Transverse colon (tissue), 4 donors: ENCODE measurements around the gene SLC17A5. TPM values are rescaled to one million over a fixed set of nuclear protein-coding genes. Genes with fewer than 3 reads are reported as not detected.
A peak's percentile ranks its signal among the peaks of the same experiment; 100 is the strongest.

ENCODE experiments used
- DNase-seq: peaks from one replicate; pipeline ENCODE4 v3.0.0-alpha.2; 2019
- H3K27ac ChIP-seq, 4 donors: fragments of 200-600 bp; sonication (generic); 2 replicates each; pipeline ENCODE4 v1.5.1; 2016 to 2018; ENCODE audit warnings: inconsistent platforms in 4 of 4
- H3K27me3 ChIP-seq: fragments of 200-600 bp; sonication (generic); 2 replicates; pipeline ENCODE4 v1.5.1; 2017; ENCODE audit warnings: inconsistent platforms
- H3K36me3 ChIP-seq, 4 donors: fragments of 200-600 bp; sonication (generic); 2 replicates each; pipeline ENCODE4 v1.5.1; 2017 to 2019; ENCODE audit warnings: inconsistent platforms in 4 of 4
- H3K4me1 ChIP-seq, 4 donors: fragments of 200-600 bp; sonication (generic); 2 replicates each; pipeline ENCODE4 v1.5.1; 2017 to 2020; ENCODE audit warnings: inconsistent platforms in 4 of 4
- H3K4me3 ChIP-seq, 4 donors: fragments of 200-600 bp; sonication (generic); 1 replicate in 1 of 4; 2 replicates in 3 of 4; pipeline versions ENCODE4 v1.5.1 to v1.6.1; 2017 to 2019; ENCODE audit warnings: inconsistent platforms in 4 of 4
- H3K9me3 ChIP-seq, 2 donors: fragments of 200-600 bp; sonication (generic); 2 replicates each; pipeline ENCODE4 v1.5.1; 2017 to 2019; ENCODE audit warnings: inconsistent platforms in 2 of 2
- CTCF ChIP-seq, 5 experiments: fragments of 200-600 bp in 3 of 5; fragments of 450-650 bp in 2 of 5; sonication (generic) in 3 of 5; IDR thresholded peaks; 1 replicate in 2 of 5; 2 replicates in 3 of 5; pipeline ENCODE4 v1.5.1; 2016 to 2017; ENCODE audit warnings: antibody characterized with exemption in 5 of 5, inconsistent platforms in 3 of 5, mild to moderate bottlenecking in 2 of 5, moderate library complexity in 1 of 5
- EP300 ChIP-seq: sonication (generic); formaldehyde crosslinking; IDR thresholded peaks from one replicate; pipeline ENCODE4 v1.6.1; 2017; ENCODE audit warnings: antibody characterized with exemption, low read depth
- POLR2A ChIP-seq: fragments of 450-650 bp; IDR thresholded peaks from one replicate; pipeline ENCODE4 v1.6.1; 2016; ENCODE audit warnings: antibody characterized with exemption, mild to moderate bottlenecking, moderate library complexity
- POLR2AphosphoS5 ChIP-seq, 3 donors: sonication (generic); formaldehyde crosslinking; IDR thresholded peaks; one replicate each; pipeline ENCODE4 v1.6.1; 2016; ENCODE audit warnings: antibody characterized with exemption in 3 of 3
- WGBS, 2 donors: methylation state at CpG; one replicate each; pipeline ENCODE4 v1.1.5; 2018; ENCODE audit warnings: low coverage in 1 of 2; 5-methylcytosine and 5-hydroxymethylcytosine counted together
- in situ Hi-C, 4 donors: fragments of 200-750 bp; cut with MboI; loops; one replicate each; pipeline versions ENCODE4 v1.15.0 to v1.15.1; 2017; ENCODE audit warnings: low sequenced_read_pairs in 3 of 4, low pct_ligation_motif_present in 1 of 4, low pct_unique_long_range_greater_than_20kb in 1 of 4
- intact Hi-C: fragments of 100-400 bp; cut with DNase I; formaldehyde crosslinking; loops from one replicate; pipeline ENCODE4 v1.15.1; 2023; ENCODE audit warnings: low total_unique reads
- total RNA-seq, 4 donors: library from RNA; depleted of rRNA; stranded (reverse); fragments of >200 nt; gene quantifications; one replicate each; pipeline ENCODE4 v1.1.0, GENCODE V29; 2016

Gene SLC17A5
- total RNA-seq, 4 donors from 2014 or later = 13.7 to 57.3 (median 32.8) TPM

DNA sequence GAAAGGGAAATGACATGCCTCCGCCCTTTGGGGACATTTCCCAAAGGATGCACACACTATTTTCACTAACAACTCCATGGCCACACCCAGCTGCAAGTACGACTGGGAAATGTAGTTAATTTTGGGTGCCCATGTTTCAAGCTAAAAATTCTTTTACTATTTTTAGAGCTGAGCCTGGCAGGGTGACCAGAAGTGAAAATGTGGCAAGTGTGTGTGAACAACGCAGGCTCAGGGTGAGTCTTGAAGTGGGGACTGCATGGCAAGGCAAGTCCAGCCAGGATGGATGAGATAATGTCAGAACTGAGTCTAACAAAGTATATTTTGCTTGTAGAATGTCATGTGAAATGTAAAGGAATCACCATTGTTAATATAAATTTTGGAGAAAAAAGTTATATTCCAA is 25.2 kb upstream of the SLC17A5 start:
- H3K4me1 ChIP-seq = no peaks in the 10 kb centered on the region
- in situ Hi-C loops (loop anchor here in 3 of 4 donors (5.0 to 10.0 kb wide), 2 partner anchors 53 to 56 kb away; no protein-coding TSS in a partner anchor), intact Hi-C loops (loop anchor here (5.0 kb wide), 1 partner anchor 53 kb away; no protein-coding TSS in a partner anchor)
- no peaks in the 10 kb centered on the region for H3K9me3 ChIP-seq
- DNase-seq = no peak
- WGBS, 2 donors = 61 to 80% methylated on average over 2 to 3 of the region's 3 CpGs
- no peak overlapping the region for H3K27ac ChIP-seq
- H3K4me3 ChIP-seq = no peak overlapping the region
- H3K27me3 ChIP-seq = no peaks in the 10 kb centered on the region
- H3K36me3 ChIP-seq = no peaks in the 10 kb centered on the region
- TF ChIP-seq POLR2AphosphoS5 (IDR thresholded peaks at IDR 0.05) (no peak), POLR2A (no peak), CTCF (IDR thresholded peaks at IDR 0.05) (no peak), EP300 (no peak)

- in situ Hi-C loops (loop anchor here in 3 of 4 donors (5.0 to 10.0 kb wide), 2 partner anchors 57 to 59 kb away; no protein-coding TSS in a partner anchor), intact Hi-C loops (loop anchor here (5.0 kb wide), 1 partner anchor 57 kb away; no protein-coding TSS in a partner anchor)
- H3K36me3 ChIP-seq = no peaks in the 10 kb centered on the region
- no peaks in the 10 kb centered on the region for H3K27me3 ChIP-seq
- peak; percentile 77 for DNase-seq
- H3K4me1 ChIP-seq = no peaks in the 10 kb centered on the region
- no peak for TF ChIP-seq POLR2A
- TF ChIP-seq CTCF (IDR thresholded peaks at IDR 0.05) = peak; percentile 80 to 91 (median 85)
- no peak for TF ChIP-seq EP300
- no peak for TF ChIP-seq POLR2AphosphoS5 (IDR thresholded peaks at IDR 0.05)
- 19 to 45% methylated on average over 2 to 4 of the region's 4 CpGs for WGBS, 2 donors
- no peak overlapping the region for H3K4me3 ChIP-seq
- H3K27ac ChIP-seq = no peak overlapping the region
- no peaks in the 10 kb centered on the region for H3K9me3 ChIP-seq
These were observed 21.8 kb upstream of the SLC17A5 start for GRCh38 chr6:73675466-73676098.

DNA sequence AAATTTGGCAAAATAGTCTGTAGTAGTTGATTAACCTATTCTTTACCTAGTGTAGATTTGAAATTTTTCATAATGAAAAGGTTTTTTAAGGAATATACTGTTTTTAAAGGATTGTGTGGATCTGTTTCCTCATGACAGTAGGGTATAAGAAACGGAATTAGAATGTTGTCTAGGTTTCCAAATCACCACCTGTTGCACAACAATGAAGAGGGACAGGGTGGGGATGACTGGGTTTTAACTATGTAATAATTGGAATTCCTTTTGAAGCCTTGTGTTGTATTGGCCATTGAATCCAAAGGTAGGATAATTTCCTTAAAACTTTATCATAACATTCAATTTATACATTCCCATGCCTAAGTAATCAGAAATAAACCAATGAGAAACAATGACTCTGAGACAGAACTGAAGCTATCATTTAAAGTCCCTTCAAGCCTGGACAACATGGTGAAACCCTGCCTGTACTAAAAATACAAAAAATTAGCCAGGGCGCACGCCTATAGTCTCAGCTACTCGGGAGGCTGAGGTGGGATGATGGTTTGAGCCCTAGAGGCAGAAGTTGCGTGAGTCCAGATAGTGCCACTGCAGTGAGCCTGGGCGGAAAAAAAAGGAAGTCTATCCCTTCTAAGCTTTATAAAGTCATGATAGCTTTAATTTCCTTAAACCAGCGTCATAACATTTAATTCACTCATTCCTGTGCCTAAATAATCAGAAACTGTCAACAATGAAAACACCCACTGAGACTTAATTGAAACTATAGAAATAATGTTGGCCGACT is 18.3 kb upstream of the SLC17A5 start:
- TF ChIP-seq EP300 (no peak), CTCF (IDR thresholded peaks at IDR 0.05) (no peak), POLR2A (no peak), POLR2AphosphoS5 (IDR thresholded peaks at IDR 0.05) (no peak)
- intact Hi-C loops = loop anchor here (5.0 kb wide), 1 partner anchor 1545 kb away; no protein-coding TSS in a partner anchor
- H3K36me3 ChIP-seq = no peaks in the 10 kb centered on the region
- peaks cover 0 to 6% (median 0%) of the 10 kb centered on the region in 4 donors for H3K4me1 ChIP-seq
- no peak overlapping the region for H3K4me3 ChIP-seq
- H3K9me3 ChIP-seq = no peaks in the 10 kb centered on the region
- DNase-seq = no peak
- in situ Hi-C loops = loop anchor here in 2 of 4 donors (10.0 kb wide), 1 partner anchor 63 kb away; no protein-coding TSS in a partner anchor
- H3K27me3 ChIP-seq = no peaks in the 10 kb centered on the region
- H3K27ac ChIP-seq = no peak overlapping the region
- WGBS, 2 donors = 83 to 91% methylated on average over 6 to 8 of the region's 8 CpGs

- H3K27ac ChIP-seq = no peak overlapping the region
- in situ Hi-C loops (no loop called here), intact Hi-C loops (no loop called here)
- no peak for TF ChIP-seq POLR2A
- TF ChIP-seq EP300 = no peak
- no peak for TF ChIP-seq POLR2AphosphoS5 (IDR thresholded peaks at IDR 0.05)
- TF ChIP-seq CTCF (IDR thresholded peaks at IDR 0.05) = no peak
- H3K9me3 ChIP-seq = no peaks in the 10 kb centered on the region
- no peaks in the 10 kb centered on the region for H3K27me3 ChIP-seq
- H3K4me1 ChIP-seq = peaks cover 4 to 19% (median 10%) of the 10 kb centered on the region in 4 donors
- WGBS, 2 donors = 36 to 50% methylated on average over 1 of the region's 1 CpG
- no peak for DNase-seq
- H3K4me3 ChIP-seq = no peak overlapping the region
- no peaks in the 10 kb centered on the region for H3K36me3 ChIP-seq
These were observed 15.2 kb upstream of the SLC17A5 start for GRCh38 chr6:73669005-73669404.
